ENCODE results near the gene HOXC10. TPM values are rescaled to one million over a fixed set of nuclear protein-coding genes. Genes with fewer than 3 reads are reported as not detected.
A peak's percentile ranks its signal among the peaks of the same experiment; 100 is the strongest.

HOXC10 gene
- total RNA-seq, 1 experiment from 2014 or later: 154 TPM

- Histone ChIP-seq H3K36me3 (ENCODE audit: control insufficient read depth, insufficient read depth, low read length) (no peaks in the 10 kb centered on the region), H3K4me1 (ENCODE audit: control insufficient read depth, insufficient read depth, low read length) (peaks cover 63% of the 10 kb centered on the region), H3K27me3 (ENCODE audit: control insufficient read depth, insufficient read depth, low read length) (no peaks in the 10 kb centered on the region), H3K9me3 (ENCODE audit: control insufficient read depth, insufficient read depth, low read depth, low read length) (no peaks in the 10 kb centered on the region), H3K4me3 (ENCODE audit: low read depth in 2 of 2, low read length in 2 of 2) (peak overlapping the region; percentile 77 to 85; a peak in 3 of 4 replicates), H3K27ac (ENCODE audit: low read length) (peak overlapping the region; percentile 100)
- POLR2A ChIA-PET: interaction anchor here (0.6 to 1.1 kb wide), 3 partner anchors 23 to 270 kb away, joined by 4 to 9 read pairs (median 8); partner anchors contain the start of genes HOXC13 and HOXC9
- in situ Hi-C loops (cut with HindIII; ENCODE audit: low pct_unique_long_range_greater_than_20kb, low sequenced_read_pairs): no loop called here
- no peak for TF ChIP-seq POLR2AphosphoS5 (IDR thresholded peaks at IDR 0.05; ENCODE audit: low read depth, low read length)
- no TSS peak for BruUV-seq (replicated peaks)
- CTCF ChIA-PET: interaction anchor here (0.7 to 1.0 kb wide), 2 partner anchors 147 to 220 kb away, joined by 3 to 5 read pairs; no protein-coding TSS in a partner anchor
- no peak for ATAC-seq
- no peak for DNase-seq (ENCODE audit: low read depth, low spot score)
- intact Hi-C loops (cut with micrococcal nuclease; ENCODE audit: unreplicated experiment): no loop called here
Measured at GRCh38 chr12:53976823-53977595, 7.9 kb upstream of the HOXC10 start.

GRCh38 chr12:53977596-53978445 lies 7.1 kb upstream of the HOXC10 start:
- in situ Hi-C loops (cut with HindIII; ENCODE audit: low pct_unique_long_range_greater_than_20kb, low sequenced_read_pairs) (no loop called here), intact Hi-C loops (cut with micrococcal nuclease; ENCODE audit: unreplicated experiment) (no loop called here)
- Histone ChIP-seq H3K4me3 (ENCODE audit: low read depth in 2 of 2, low read length in 2 of 2) (peak overlapping the region; percentile 1 to 85; a peak in 3 of 4 replicates), H3K27ac (ENCODE audit: low read length) (peak overlapping the region; percentile 100), H3K27me3 (ENCODE audit: control insufficient read depth, insufficient read depth, low read length) (no peaks in the 10 kb centered on the region), H3K4me1 (ENCODE audit: control insufficient read depth, insufficient read depth, low read length) (peaks cover 56% of the 10 kb centered on the region), H3K36me3 (ENCODE audit: control insufficient read depth, insufficient read depth, low read length) (no peaks in the 10 kb centered on the region), H3K9me3 (ENCODE audit: control insufficient read depth, insufficient read depth, low read depth, low read length) (no peaks in the 10 kb centered on the region)
- ATAC-seq (no peak), DNase-seq (ENCODE audit: low read depth, low spot score) (no peak)
- BruUV-seq (replicated peaks): no TSS peak
- TF ChIP-seq POLR2AphosphoS5 (IDR thresholded peaks at IDR 0.05; ENCODE audit: low read depth, low read length) (peak; percentile 4; the same call in 1 of the 2 replicates), TCF7L2 (IDR thresholded peaks at IDR 0.05; ENCODE audit: low read depth, low read length) (no peak)
- ChIA-PET POLR2A (interaction anchor here (0.6 kb wide), 2 partner anchors 39 to 172 kb away, joined by 6 to 9 read pairs; partner anchors contain the start of gene HOXC13), CTCF (no interaction called here)

- in situ Hi-C loops (cut with HindIII; ENCODE audit: low pct_unique_long_range_greater_than_20kb, low sequenced_read_pairs): no loop called here
- BruUV-seq (replicated peaks): no TSS peak
- peak overlapping the region; percentile 5 to 39; a peak in 3 of 4 replicates for H3K4me3 ChIP-seq (ENCODE audit: low read depth in 2 of 2, low read length in 2 of 2)
- H3K4me1 ChIP-seq (ENCODE audit: control insufficient read depth, insufficient read depth, low read length): peaks cover 56% of the 10 kb centered on the region
- no peaks in the 10 kb centered on the region for H3K36me3 ChIP-seq (ENCODE audit: control insufficient read depth, insufficient read depth, low read length)
- intact Hi-C loops (cut with micrococcal nuclease; ENCODE audit: unreplicated experiment): no loop called here
- H3K27me3 ChIP-seq (ENCODE audit: control insufficient read depth, insufficient read depth, low read length): no peaks in the 10 kb centered on the region
- ATAC-seq: peak; percentile 33
- no peaks in the 10 kb centered on the region for H3K9me3 ChIP-seq (ENCODE audit: control insufficient read depth, insufficient read depth, low read depth, low read length)
- ChIA-PET CTCF (interaction anchor here (0.5 to 0.7 kb wide), 3 partner anchors 19 to 237 kb away, joined by 3 to 7 read pairs (median 5); no protein-coding TSS in a partner anchor), POLR2A (interaction anchor here (0.5 to 0.6 kb wide), 2 partner anchors 173 to 534 kb away, joined by 5 to 6 read pairs; no protein-coding TSS in a partner anchor)
- no peak for DNase-seq (ENCODE audit: low read depth, low spot score)
- TF ChIP-seq REST (IDR thresholded peaks at IDR 0.05; ENCODE audit: insufficient read depth in 1 of 2, low read depth in 2 of 2, low read length in 1 of 2): no peak
- TF ChIP-seq POLR2AphosphoS5 (IDR thresholded peaks at IDR 0.05; ENCODE audit: low read depth, low read length): peak; percentile 68; the same call in 1 of the 2 replicates
- peak; percentile 86 for TF ChIP-seq TCF7L2 (IDR thresholded peaks at IDR 0.05; ENCODE audit: low read depth, low read length)
- 0 out of 2 replicates have a peak, but pooled peaks have one; percentile 43 for TF ChIP-seq SIN3A (IDR thresholded peaks at IDR 0.05; ENCODE audit: borderline replicate concordance, insufficient read depth, low read depth, low read length)
- TF ChIP-seq CTCF (IDR thresholded peaks at IDR 0.05): no peak
- peak overlapping the region; percentile 100 for H3K27ac ChIP-seq (ENCODE audit: low read length)
Measured at GRCh38 chr12:53978477-53979356, 6.2 kb upstream of the HOXC10 start.

Measured in Panc1 (cell line).